ENCODE results near the gene NCKAP5. TPM values are rescaled to one million over a fixed set of nuclear protein-coding genes. Genes with fewer than 3 reads are reported as not detected.

Gene NCKAP5
- total and polyA plus RNA-seq, 2 of the 8 experiments (the other 6 are each of a cell fraction or from before 2014, with no cell fraction given): 0.27 to 0.86 TPM

GRCh38 chr2:133167990-133168389 is 400.3 kb downstream of the NCKAP5 start (continued):
- TF ChIP-seq CHD7 (IDR thresholded peaks at IDR 0.05; ENCODE audit: insufficient replicate concordance, low read length): no peak
- no peak for TF ChIP-seq RAD21 (IDR thresholded peaks at IDR 0.05 in 1 of 2, conservative IDR thresholded peaks at IDR 0.05 in 1 of 2; ENCODE audit: low read depth in 2 of 2, low read length in 2 of 2)
- TF ChIP-seq RFX5 (IDR thresholded peaks at IDR 0.05; ENCODE audit: borderline replicate concordance, low read depth, low read length): no peak
- no peak for TF ChIP-seq YY1 (IDR thresholded peaks at IDR 0.05; ENCODE audit: low read depth, low read length)
- no peak for TF ChIP-seq SIRT6 (IDR thresholded peaks at IDR 0.05; ENCODE audit: low read length)
- no peak for TF ChIP-seq POU5F1 (IDR thresholded peaks at IDR 0.05; ENCODE audit: low read depth, low read length)
